Central memory CD4-positive, alpha-beta T cell (primary cell): Measurements from ENCODE around the gene SPOCK1.

ENCODE experiments used
- DNase-seq: peaks from one replicate; pipeline ENCODE4 v3.0.0; 2022

The SPOCK1 gene

GRCh38 chr5:137142764-137143605 lies 356.1 kb downstream of the SPOCK1 start:
- DNase-seq, result no peak

DNA sequence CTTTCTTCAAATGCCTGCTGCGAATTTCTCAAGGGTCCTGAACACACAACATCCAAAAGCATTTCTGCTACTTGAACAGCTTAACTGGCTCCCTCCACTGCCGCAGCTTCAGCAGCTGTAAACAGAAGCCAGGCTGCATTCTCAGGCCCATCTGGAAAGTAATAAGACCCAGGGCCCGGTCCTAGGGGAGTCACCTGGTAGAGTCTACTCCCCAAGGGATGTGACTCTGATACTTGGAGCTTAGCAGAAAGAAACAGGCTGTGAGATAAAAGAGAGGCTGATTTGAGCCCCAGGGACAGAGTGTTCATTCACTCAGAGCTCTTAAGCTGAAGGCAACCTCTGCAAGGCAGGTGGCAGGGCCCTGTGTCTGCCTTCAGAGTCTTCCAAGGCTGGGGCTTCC lies 356.8 kb downstream of the SPOCK1 start:
- DNase-seq, result no peak

DNA sequence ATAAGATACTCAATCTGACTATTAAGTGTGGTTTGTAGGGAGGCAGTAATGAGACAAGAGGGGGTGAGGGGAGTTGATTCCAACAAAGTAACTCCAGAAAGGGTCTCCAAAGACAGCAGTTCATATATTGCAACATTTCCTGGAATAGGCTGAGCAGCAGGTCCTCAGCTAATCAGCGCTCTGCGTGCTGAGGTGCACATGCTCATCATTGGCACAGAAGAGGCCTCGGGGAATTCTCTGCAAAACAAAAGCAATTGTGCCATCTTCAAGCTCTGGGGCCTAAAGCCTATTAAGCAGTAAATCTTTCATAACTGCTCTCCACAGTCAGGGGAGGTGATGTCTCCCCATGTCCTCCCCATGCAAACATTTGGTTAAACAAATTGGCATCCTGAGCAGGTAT lies 357.3 kb downstream of the SPOCK1 start:
- DNase-seq, result no peak

DNA sequence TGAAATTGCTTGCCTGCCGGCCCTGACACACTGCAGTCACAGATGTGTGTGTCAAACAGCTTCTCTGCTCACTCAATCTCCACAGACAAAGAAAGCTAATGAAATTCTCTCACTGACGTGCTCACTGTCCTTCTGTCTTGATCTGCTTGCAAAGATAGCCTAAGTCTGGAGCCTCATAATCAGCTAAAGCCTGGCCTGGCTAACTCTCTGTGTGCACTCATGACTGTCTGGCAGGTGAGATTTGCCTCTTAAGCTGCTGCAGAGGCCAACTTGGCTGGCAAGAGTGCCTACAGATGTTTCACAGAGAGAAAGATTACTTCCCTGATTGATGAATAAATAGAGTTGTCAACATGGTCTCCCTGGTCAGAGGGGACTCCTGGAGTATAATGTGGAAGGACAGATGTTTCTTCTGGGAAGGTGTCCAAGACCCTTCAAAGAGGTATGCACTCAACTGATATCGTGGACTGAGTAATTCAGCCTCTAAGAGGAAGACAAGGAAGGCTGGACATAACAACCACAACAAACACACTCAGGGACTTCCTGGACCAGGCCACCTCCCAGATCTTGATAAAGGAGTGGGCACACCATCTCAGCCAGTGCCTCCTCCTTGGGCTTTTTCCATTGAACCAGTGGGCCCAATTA lies 362.0 kb downstream of the SPOCK1 start:
- no peak for DNase-seq

DNA sequence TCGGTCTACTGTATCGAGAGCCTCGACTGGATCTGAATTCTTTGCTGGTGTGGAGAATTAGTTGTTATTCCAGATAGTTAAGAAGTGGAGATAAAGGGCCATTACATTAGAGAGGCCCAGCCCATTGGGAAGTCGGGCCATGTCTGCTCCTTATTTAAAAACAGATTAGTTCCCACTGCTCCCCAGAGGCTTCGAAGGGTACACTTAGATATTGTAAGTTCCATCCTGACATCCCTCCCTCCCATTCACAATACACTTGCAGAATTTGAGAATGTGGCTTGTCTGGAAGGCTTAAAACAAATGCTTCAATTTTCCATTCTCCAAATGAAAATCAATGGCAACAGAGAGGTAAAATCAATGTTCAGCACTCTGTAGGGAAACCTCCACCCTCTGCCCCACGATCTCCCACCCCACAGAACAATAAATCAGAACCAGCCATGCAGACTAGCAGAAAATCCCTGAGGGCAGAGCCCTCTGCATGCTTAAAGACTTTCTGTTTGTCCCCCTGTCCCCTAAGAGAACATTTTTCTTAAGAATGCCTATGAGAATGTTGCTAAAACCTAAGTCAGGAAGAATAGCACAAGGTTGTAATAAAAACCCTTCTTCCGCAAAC lies 364.1 kb downstream of the SPOCK1 start:
- no peak for DNase-seq

GRCh38 chr5:137129886-137130680 lies 369.0 kb downstream of the SPOCK1 start:
- DNase-seq, result no peak

DNA sequence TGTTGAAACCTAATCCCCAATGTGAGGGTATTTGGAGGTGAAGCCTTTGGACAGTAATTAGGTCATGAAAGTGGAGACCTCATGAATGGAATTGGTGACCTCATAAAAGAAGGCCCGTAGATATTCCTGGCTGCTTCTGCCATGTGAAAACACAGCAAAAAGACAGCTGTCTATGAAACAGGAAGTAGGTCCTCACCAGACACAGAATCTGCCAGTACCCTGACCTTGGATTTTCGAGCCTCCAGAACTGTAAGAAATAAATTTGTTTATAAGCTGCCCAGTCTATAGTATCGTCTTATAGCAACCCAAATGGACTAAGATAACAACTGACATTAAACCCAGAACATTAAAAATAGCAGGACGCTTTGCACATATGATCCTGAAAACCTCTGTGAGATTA lies 371.1 kb downstream of the SPOCK1 start:
- DNase-seq, result no peak

DNA sequence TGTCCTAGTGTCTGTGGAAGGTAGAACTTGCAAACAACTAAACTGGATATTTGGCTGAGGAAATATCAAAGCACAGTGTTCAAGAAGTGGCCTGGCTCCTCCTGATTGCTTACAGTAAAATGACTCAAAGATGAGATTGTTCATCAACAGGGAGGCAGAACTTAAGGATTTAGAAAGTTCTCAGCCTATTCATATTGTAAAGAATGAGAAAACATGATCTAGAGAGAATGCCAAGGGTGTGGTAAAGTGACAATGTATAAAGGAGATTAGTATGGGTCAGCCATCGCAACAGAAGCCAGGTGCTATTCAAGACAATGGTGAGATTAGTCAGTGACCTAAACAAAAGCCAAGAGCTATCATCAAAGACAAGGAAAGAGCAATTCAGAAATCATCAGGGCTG lies 372.3 kb downstream of the SPOCK1 start:
- no peak for DNase-seq

GRCh38 chr5:137122558-137122957 lies 376.6 kb downstream of the SPOCK1 start:
- no peak for DNase-seq

- no peak for DNase-seq
These were observed 377.1 kb downstream of the SPOCK1 start for GRCh38 chr5:137122075-137122474.

GRCh38 chr5:137119321-137119720 lies 379.8 kb downstream of the SPOCK1 start:
- DNase-seq, result no peak

GRCh38 chr5:137118629-137119028 lies 380.5 kb downstream of the SPOCK1 start:
- DNase-seq, result no peak

DNA sequence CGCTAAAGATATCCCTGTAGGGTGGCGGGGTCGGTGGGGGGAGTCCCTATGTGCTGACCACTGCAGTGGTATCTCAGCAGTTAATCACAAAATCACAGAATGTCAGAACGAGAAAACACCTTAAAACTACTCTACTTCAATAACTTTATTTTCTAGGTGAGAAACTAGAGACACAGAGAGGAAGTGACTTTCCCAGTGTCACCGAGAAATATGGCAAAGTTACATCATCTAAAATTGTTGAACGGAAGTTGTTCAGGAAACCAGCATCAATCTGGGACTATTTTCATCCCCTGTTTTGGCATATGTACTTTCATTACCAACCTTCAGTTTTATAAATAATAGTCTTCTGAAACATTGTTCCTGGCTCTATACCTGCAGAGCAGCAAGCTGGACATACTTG lies 384.0 kb downstream of the SPOCK1 start:
- no peak for DNase-seq

DNA sequence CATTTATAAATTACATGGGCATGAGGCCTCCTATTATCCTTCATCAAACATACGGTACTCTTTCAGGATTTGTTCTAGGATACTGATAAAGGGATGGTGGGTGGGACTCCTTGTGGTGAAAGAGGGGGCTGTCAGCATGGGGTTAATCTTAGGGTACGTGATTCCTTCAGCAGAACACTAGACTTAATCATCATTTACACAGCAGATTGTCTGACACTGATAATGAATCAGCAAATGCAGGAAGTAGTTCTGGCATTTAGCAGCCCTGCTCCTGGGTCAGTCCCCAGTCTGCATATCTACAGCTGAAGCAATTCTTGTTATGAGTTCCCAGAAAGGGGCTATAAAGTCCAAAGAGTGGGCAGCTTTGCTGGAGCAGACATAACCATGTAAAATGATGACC lies 384.6 kb downstream of the SPOCK1 start:
- DNase-seq, result no peak

DNA sequence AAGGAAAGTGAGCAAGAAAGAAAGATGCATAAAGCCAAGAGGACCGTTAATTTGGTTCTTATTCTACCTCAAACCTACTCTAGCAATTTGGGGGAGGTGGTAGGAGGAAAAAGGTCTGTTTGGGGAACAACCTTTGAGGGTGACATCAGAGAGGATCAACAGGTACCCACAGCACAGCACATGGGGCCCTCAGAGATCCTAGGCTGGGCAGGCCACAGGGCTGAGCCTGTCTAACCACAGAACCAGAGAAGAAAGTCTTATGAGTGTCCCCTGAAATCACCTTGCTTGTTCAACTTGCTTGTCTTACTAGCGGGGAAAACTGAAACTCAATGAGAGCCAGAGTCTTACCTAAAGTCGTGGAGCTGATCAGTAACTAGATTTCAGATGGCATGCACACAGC lies 385.2 kb downstream of the SPOCK1 start:
- DNase-seq, result no peak

- no peak for DNase-seq
These were observed 386.0 kb downstream of the SPOCK1 start for GRCh38 chr5:137113161-137113560.

GRCh38 chr5:137105351-137106035 lies 393.6 kb downstream of the SPOCK1 start:
- DNase-seq, result no peak

DNA sequence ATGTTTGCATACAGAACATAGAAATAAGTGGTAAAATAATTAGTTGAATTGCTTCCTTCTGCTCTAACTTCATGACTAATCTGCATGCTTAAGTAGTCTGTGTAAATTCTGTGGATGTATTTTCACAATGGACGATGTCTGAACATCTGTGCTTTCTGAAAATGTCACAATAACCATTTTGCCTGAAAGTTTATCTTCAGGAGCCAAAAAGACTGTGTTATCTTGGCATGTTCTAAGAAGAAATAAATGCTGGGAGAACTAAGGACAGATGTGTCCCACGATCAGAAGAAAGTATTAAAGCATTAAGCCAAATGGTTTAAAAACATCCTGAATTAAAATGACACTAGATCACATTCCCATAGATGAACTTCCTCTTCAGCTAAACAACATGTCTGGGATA lies 397.6 kb downstream of the SPOCK1 start:
- no peak for DNase-seq

DNA sequence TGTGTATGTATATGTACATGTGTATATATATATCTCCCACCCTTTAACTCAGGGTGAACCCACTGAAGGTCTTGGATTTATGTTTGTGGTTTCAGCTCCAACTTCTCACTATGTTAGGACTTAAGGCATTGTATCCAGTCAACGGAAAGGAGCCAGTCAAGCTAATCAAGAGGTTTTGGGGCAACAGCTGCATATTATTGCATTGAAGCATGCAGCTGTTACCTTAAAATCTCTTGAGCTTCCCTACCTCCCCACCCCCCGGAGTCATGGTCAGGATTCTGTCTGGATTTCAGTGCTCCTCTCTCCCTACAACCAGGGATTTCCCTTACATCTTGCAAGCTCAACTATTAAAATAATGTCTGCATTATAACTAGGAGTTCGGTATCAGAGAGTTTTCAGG lies 399.5 kb downstream of the SPOCK1 start:
- DNase-seq, result no peak

GRCh38 chr5:137098663-137099062 lies 400.5 kb downstream of the SPOCK1 start:
- DNase-seq, result no peak

- DNase-seq, result no peak
These were observed 400.9 kb downstream of the SPOCK1 start for GRCh38 chr5:137098238-137098637.

DNA sequence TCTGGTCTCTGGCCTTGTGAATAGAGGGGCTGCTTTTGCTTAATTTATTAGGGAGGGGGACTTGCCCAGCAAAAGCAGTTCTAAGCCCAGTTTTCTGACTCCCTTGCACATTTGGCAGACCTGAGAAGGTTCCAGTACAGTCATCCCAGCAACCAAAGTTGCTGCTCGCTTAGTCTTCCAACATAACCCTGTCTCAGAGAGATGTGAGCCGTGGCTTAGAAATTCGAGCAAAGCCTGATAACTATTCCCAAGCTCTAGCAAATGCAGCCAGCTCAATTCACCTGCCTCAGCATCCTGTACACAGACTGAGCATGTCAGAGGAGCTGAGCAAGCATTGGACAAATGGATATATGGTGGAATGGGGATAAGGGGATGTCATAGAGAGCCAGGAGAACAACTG lies 401.9 kb downstream of the SPOCK1 start:
- DNase-seq, result no peak
